HCEC 1CT (cell line): ENCODE results near the gene FAM241A.
A peak's percentile ranks its signal among the peaks of the same experiment; 100 is the strongest.
"Not testable (repeated sequence)": the region's sequence is repeated elsewhere in the genome, so short reads cannot be mapped to it uniquely, and the experiment has no call there.

Experiments used
- DNase-seq: peaks from one replicate; pipeline ENCODE4 v3.0.0-alpha.2; 2017

Gene FAM241A

GRCh38 chr4:112176596-112176995, 31.3 kb downstream of the FAM241A start:
- no peak for DNase-seq

- DNase-seq: not testable (repeated sequence)
These were observed 33.5 kb downstream of the FAM241A start for GRCh38 chr4:112178741-112179140.

- no peak for DNase-seq
These were observed 36.2 kb downstream of the FAM241A start for GRCh38 chr4:112181358-112182000.

GRCh38 chr4:112182604-112183003, 37.4 kb downstream of the FAM241A start:
- DNase-seq: no peak

GRCh38 chr4:112183252-112183651, 38.0 kb downstream of the FAM241A start:
- no peak for DNase-seq

GRCh38 chr4:112184438-112184837, 39.2 kb downstream of the FAM241A start:
- no peak for DNase-seq

GRCh38 chr4:112185334-112185733, 40.1 kb downstream of the FAM241A start:
- no peak for DNase-seq

GRCh38 chr4:112185740-112186670, 40.8 kb downstream of the FAM241A start:
- no peak for DNase-seq

GRCh38 chr4:112189754-112190153, 44.5 kb downstream of the FAM241A start:
- peak; percentile 19 for DNase-seq

GRCh38 chr4:112190684-112191083, 45.4 kb downstream of the FAM241A start:
- DNase-seq: no peak

- no peak for DNase-seq
These were observed 51.2 kb downstream of the FAM241A start for GRCh38 chr4:112196461-112196860.

- DNase-seq: no peak
These were observed 53.8 kb downstream of the FAM241A start for GRCh38 chr4:112199041-112199440.

GRCh38 chr4:112201915-112202505, 56.8 kb downstream of the FAM241A start:
- DNase-seq: no peak

- DNase-seq: no peak
These were observed 58.3 kb downstream of the FAM241A start for GRCh38 chr4:112203593-112203992.

GRCh38 chr4:112206431-112206830, 61.2 kb downstream of the FAM241A start:
- DNase-seq: no peak

- DNase-seq: not testable (repeated sequence)
These were observed 63.2 kb downstream of the FAM241A start for GRCh38 chr4:112208137-112209095.

- DNase-seq: peak; percentile 37
These were observed 65.5 kb downstream of the FAM241A start for GRCh38 chr4:112210777-112211176.

- peak; percentile 18 for DNase-seq
These were observed 67.8 kb downstream of the FAM241A start for GRCh38 chr4:112213091-112213490.

GRCh38 chr4:112213856-112214255, 68.6 kb downstream of the FAM241A start:
- DNase-seq: peak; percentile 85

GRCh38 chr4:112214390-112215264, 69.4 kb downstream of the FAM241A start:
- peak; percentile 43 for DNase-seq

- DNase-seq: no peak
These were observed 74.6 kb downstream of the FAM241A start for GRCh38 chr4:112219826-112220366.
